Caco-2 (cell line): ENCODE data around the gene GEMIN7. TPM values are rescaled to one million over a fixed set of nuclear protein-coding genes. Genes with fewer than 3 reads are reported as not detected.

Source experiments
- BruUV-seq: library from RNA; stranded (reverse); fragments of 400-500 nt; replicated peaks from 2 replicates; lab custom pipeline; 2021; lab: Mats Ljungman, UMichigan
- CTCF ChIA-PET: fragments of 300-600 bp; sonication (Branson Sonifier 250); formaldehyde crosslinking; loops from one replicate; lab custom pipeline; 2022; ENCODE audit warnings: antibody characterized with exemption; lab: Charles Lee
- POLR2A ChIA-PET: fragments of 300-600 bp; sonication (Branson Sonifier 250); formaldehyde crosslinking; loops from one replicate; lab custom pipeline; 2022; ENCODE audit warnings: antibody characterized with exemption; lab: Charles Lee
- DNase-seq, 2 experiments: peaks; one replicate each; pipeline versions ENCODE4 v3.0.0 to v3.0.0-alpha.2; 2020 to 2022
- H3K27me3 ChIP-seq: replicated peaks from 2 replicates; pipeline ENCODE4 v1.6.0; 2011; ENCODE audit warnings: low read length; ENCODE audit not compliant: control insufficient read depth, insufficient read depth
- H3K36me3 ChIP-seq: 2 replicates; pipeline ENCODE4 v1.5.1; 2011; ENCODE audit warnings: low read length; ENCODE audit not compliant: control insufficient read depth, insufficient read depth
- H3K4me1 ChIP-seq: fragments of 250-450 bp; sonication (Bioruptor Pico); 2 replicates; pipeline ENCODE4 v1.5.1; 2020; ENCODE audit warnings: mild to moderate bottlenecking
- H3K4me3 ChIP-seq: 2 replicates; pipeline ENCODE4 v1.5.1; 2011; ENCODE audit warnings: low read depth, mild to moderate bottlenecking, control low read depth, low read length
- H3K9me3 ChIP-seq: fragments of 250-450 bp; sonication (Bioruptor Pico); 2 replicates; pipeline ENCODE4 v1.5.1; 2020; ENCODE audit warnings: mild to moderate bottlenecking, moderate library complexity
- H3K27ac Mint-ChIP-seq: one replicate; pipeline ENCODE4 v1.8.0; 2022; ENCODE audit warnings: mixed read lengths; ENCODE audit not compliant: unreplicated experiment
- H3K27me3 Mint-ChIP-seq: one replicate; pipeline ENCODE4 v1.8.0; 2022; ENCODE audit warnings: mixed read lengths; ENCODE audit not compliant: insufficient read depth, unreplicated experiment
- H3K36me3 Mint-ChIP-seq: one replicate; pipeline ENCODE4 v1.8.0; 2022; ENCODE audit warnings: mild to moderate bottlenecking, mixed read lengths; ENCODE audit not compliant: insufficient read depth, unreplicated experiment
- H3K4me1 Mint-ChIP-seq: one replicate; pipeline ENCODE4 v1.8.0; 2022; ENCODE audit warnings: low read depth, mixed read lengths; ENCODE audit not compliant: unreplicated experiment
- H3K4me3 Mint-ChIP-seq: one replicate; pipeline ENCODE4 v1.8.0; 2022; ENCODE audit warnings: mild to moderate bottlenecking, moderate library complexity, mixed read lengths; ENCODE audit not compliant: unreplicated experiment
- H3K9me3 Mint-ChIP-seq: one replicate; pipeline ENCODE4 v1.8.0; 2022; ENCODE audit warnings: mixed read lengths; ENCODE audit not compliant: unreplicated experiment
- intact Hi-C: fragments of 100-400 bp; cut with micrococcal nuclease; formaldehyde crosslinking; loops from one replicate; pipeline ENCODE4 v1.10.0; 2022; ENCODE audit not compliant: unreplicated experiment
- total RNA-seq: library from RNA; stranded (reverse); gene quantifications from 2 replicates; pipeline ENCODE4 v1.2.3, GENCODE V29; 2022
- TF ChIP-seq, protein P1 (sequence below), 2 experiments: fragments of 200-600 bp in 1 of 2; IDR thresholded peaks; 1 replicate in 1 of 2; 2 replicates in 1 of 2; pipeline versions ENCODE4 v1.5.1 to v1.8.0; 2011 to 2022; ENCODE audit warnings: antibody characterized with exemption in 1 of 2, control low read depth in 1 of 2, inconsistent platforms in 1 of 2, low read depth in 1 of 2, low read length in 1 of 2, mild to moderate bottlenecking in 1 of 2, moderate library complexity in 1 of 2; ENCODE audit not compliant: insufficient read depth in 1 of 2, severe bottlenecking in 1 of 2, unreplicated experiment in 1 of 2

GEMIN7 gene
- total RNA-seq, 1 experiment from 2014 or later = 49.3 TPM

DNA sequence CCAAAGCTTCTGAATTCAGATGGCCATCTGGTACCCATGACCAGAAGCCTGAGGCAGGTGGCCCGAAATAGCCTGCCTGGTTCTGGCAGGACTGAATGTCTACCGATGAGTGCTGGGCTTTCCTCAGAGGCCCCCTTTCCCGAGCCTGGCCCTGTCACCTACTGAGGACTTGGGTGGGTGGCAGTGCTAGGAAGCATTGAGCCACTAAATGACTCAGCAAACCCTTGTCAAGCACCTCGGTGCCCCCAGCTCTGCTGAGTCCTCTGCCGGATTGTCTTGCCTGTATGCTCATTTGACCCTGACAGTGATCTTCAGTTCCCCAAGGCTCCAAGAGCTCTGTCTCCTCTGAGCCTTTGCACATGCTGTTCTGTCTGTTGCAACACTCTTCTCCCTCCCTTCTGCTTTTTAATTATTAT is 31.8 kb downstream of the GEMIN7 start:
- no peak for DNase-seq
- H3K9me3 Mint-ChIP-seq = no peaks in the 10 kb centered on the region
- H3K36me3 Mint-ChIP-seq = peaks cover 9% of the 10 kb centered on the region
- no peaks in the 10 kb centered on the region for H3K27me3 Mint-ChIP-seq
- Histone ChIP-seq H3K4me1 (peaks cover 24% of the 10 kb centered on the region), H3K27me3 (no peaks in the 10 kb centered on the region), H3K4me3 (no peak overlapping the region), H3K9me3 (no peaks in the 10 kb centered on the region), H3K36me3 (no peaks in the 10 kb centered on the region)
- BruUV-seq = no TSS peak
- H3K4me3 Mint-ChIP-seq = no peak overlapping the region
- no peak overlapping the region for H3K27ac Mint-ChIP-seq
- TF ChIP-seq, protein P1, sequence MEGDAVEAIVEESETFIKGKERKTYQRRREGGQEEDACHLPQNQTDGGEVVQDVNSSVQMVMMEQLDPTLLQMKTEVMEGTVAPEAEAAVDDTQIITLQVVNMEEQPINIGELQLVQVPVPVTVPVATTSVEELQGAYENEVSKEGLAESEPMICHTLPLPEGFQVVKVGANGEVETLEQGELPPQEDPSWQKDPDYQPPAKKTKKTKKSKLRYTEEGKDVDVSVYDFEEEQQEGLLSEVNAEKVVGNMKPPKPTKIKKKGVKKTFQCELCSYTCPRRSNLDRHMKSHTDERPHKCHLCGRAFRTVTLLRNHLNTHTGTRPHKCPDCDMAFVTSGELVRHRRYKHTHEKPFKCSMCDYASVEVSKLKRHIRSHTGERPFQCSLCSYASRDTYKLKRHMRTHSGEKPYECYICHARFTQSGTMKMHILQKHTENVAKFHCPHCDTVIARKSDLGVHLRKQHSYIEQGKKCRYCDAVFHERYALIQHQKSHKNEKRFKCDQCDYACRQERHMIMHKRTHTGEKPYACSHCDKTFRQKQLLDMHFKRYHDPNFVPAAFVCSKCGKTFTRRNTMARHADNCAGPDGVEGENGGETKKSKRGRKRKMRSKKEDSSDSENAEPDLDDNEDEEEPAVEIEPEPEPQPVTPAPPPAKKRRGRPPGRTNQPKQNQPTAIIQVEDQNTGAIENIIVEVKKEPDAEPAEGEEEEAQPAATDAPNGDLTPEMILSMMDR (IDR thresholded peaks at IDR 0.05; ENCODE audit: insufficient read depth in 1 of 2, low read depth in 1 of 2, low read length in 1 of 2, severe bottlenecking in 1 of 2, unreplicated experiment in 1 of 2) = no peak
- ChIA-PET POLR2A (interaction anchor here (0.5 kb wide), 1 partner anchor 104 kb away, joined by 4 read pairs; no protein-coding TSS in a partner anchor), CTCF (no interaction called here)
- intact Hi-C loops = loop anchor here (2.0 kb wide), 1 partner anchor 14 kb away; no protein-coding TSS in a partner anchor
- peaks cover 20% of the 10 kb centered on the region for H3K4me1 Mint-ChIP-seq

GRCh38 chr19:45112111-45112827 is 33.2 kb downstream of the GEMIN7 start:
- intact Hi-C loops = no loop called here
- no TSS peak for BruUV-seq
- Histone ChIP-seq H3K27me3 (no peaks in the 10 kb centered on the region), H3K36me3 (no peaks in the 10 kb centered on the region), H3K4me3 (no peak overlapping the region), H3K9me3 (no peaks in the 10 kb centered on the region), H3K4me1 (peaks cover 24% of the 10 kb centered on the region)
- TF ChIP-seq, protein P1 (IDR thresholded peaks at IDR 0.05; ENCODE audit: insufficient read depth in 1 of 2, low read depth in 1 of 2, low read length in 1 of 2, severe bottlenecking in 1 of 2, unreplicated experiment in 1 of 2) = peak in 1 of 2 experiments; percentile 32
- H3K27ac Mint-ChIP-seq = peak overlapping the region; percentile 55
- no peaks in the 10 kb centered on the region for H3K27me3 Mint-ChIP-seq
- POLR2A ChIA-PET = no interaction called here
- H3K4me3 Mint-ChIP-seq = no peak overlapping the region
- peaks cover 14% of the 10 kb centered on the region for H3K36me3 Mint-ChIP-seq
- CTCF ChIA-PET = interaction anchor here (1.0 kb wide), 1 partner anchor 53 kb away, joined by 3 read pairs; no protein-coding TSS in a partner anchor
- no peaks in the 10 kb centered on the region for H3K9me3 Mint-ChIP-seq
- DNase-seq = no peak
- H3K4me1 Mint-ChIP-seq = peaks cover 20% of the 10 kb centered on the region

GRCh38 chr19:45113628-45114027 is 34.6 kb downstream of the GEMIN7 start:
- CTCF ChIA-PET = no interaction called here
- Mint-ChIP-seq H3K4me3 (no peak overlapping the region), H3K36me3 (peaks cover 14% of the 10 kb centered on the region), H3K27ac (peak overlapping the region; percentile 45), H3K27me3 (no peaks in the 10 kb centered on the region), H3K9me3 (no peaks in the 10 kb centered on the region), H3K4me1 (peaks cover 20% of the 10 kb centered on the region)
- Histone ChIP-seq H3K4me1 (peaks cover 24% of the 10 kb centered on the region), H3K9me3 (no peaks in the 10 kb centered on the region), H3K36me3 (no peaks in the 10 kb centered on the region), H3K4me3 (no peak overlapping the region), H3K27me3 (no peaks in the 10 kb centered on the region)
- intact Hi-C loops = no loop called here
- TF ChIP-seq, protein P1 (IDR thresholded peaks at IDR 0.05; ENCODE audit: insufficient read depth in 1 of 2, low read depth in 1 of 2, low read length in 1 of 2, severe bottlenecking in 1 of 2, unreplicated experiment in 1 of 2) = no peak
- peak; percentile 59 to 68 for DNase-seq
- POLR2A ChIA-PET = interaction anchor here (0.6 to 1.4 kb wide), 3 partner anchors 21 to 91 kb away, joined by 3 to 4 read pairs (median 3); partner anchors contain the start of gene PPP1R37
- no TSS peak for BruUV-seq
